ENCODE results near the gene SPINK13. TPM values are rescaled to one million over a fixed set of nuclear protein-coding genes. Genes with fewer than 3 reads are reported as not detected.

SPINK13 gene
- total RNA-seq = not detected in 2 replicates

GRCh38 chr5:148268566-148268965, at the start of gene SPINK13:
Gene SPINK13 (plus strand): TSS chr5:148268794. CDS start chr5:148270073, 1,279 bp downstream.

GRCh38 chr5:148238418-148238794, 30.2 kb upstream of the SPINK13 start, which contains the start of gene MARCOL:
Gene MARCOL (plus strand): TSS chr5:148238525. CDS start chr5:148238598, 73 bp downstream.

GRCh38 chr5:148312153-148312552, 43.6 kb downstream of the SPINK13 start, which contains the start of gene SPINK7:
Gene SPINK7 (plus strand): TSS chr5:148312423. CDS start chr5:148312484, 61 bp downstream.

GRCh38 chr5:148335259-148335658, 66.7 kb downstream of the SPINK13 start, which contains the start of gene SPINK9:
Gene SPINK9 (plus strand): TSS chr5:148335559. CDS start chr5:148335614, 55 bp downstream.

Other genes starting within 250 kb of the SPINK13 start
- gene SPINK5, start 204.8 kb upstream of the SPINK13 start, total RNA-seq = not detected in 2 replicates
- not detected in 2 replicates for gene SPINK14, start 100.2 kb upstream of the SPINK13 start, total RNA-seq
- not detected in 2 replicates for gene SPINK6, start 65.8 kb upstream of the SPINK13 start, total RNA-seq
- not detected in 2 replicates for gene MARCOL, start 30.3 kb upstream of the SPINK13 start, total RNA-seq
- gene SPINK7, start 43.6 kb downstream of the SPINK13 start, total RNA-seq = not detected in 2 replicates
- gene SPINK9, start 66.8 kb downstream of the SPINK13 start, total RNA-seq = not detected in 2 replicates
- gene FBXO38, start 115.2 kb downstream of the SPINK13 start, total RNA-seq = 28.0 and 34.5 TPM in 2 replicates

Measured in pericardium fibroblast (primary cell).